HEK293T (cell line): Measurements from ENCODE around the gene ARID4B.
A peak's percentile ranks its signal among the peaks of the same experiment; 100 is the strongest.

Experiments used
- FOXA1 ChIP-seq: fragments of 450-650 bp; IDR thresholded peaks from 2 replicates; pipeline ENCODE4 v1.6.1; 2016; ENCODE audit warnings: mild to moderate bottlenecking
- FOXM1 ChIP-seq: fragments of 450-650 bp; IDR thresholded peaks from 2 replicates; pipeline ENCODE4 v1.6.1; 2017; ENCODE audit warnings: mild to moderate bottlenecking, borderline replicate concordance
- LEF1 ChIP-seq: fragments of 450-650 bp; IDR thresholded peaks from 2 replicates; pipeline ENCODE4 v1.6.1; 2017; ENCODE audit warnings: mild to moderate bottlenecking, borderline replicate concordance
- PKNOX1 ChIP-seq: fragments of 450-650 bp; IDR thresholded peaks from 2 replicates; pipeline ENCODE4 v1.6.1; 2016
- SUZ12 ChIP-seq: fragments of 450-650 bp; IDR thresholded peaks from 2 replicates; pipeline ENCODE4 v1.6.1; 2016; ENCODE audit warnings: mild to moderate bottlenecking

GRCh38 chr1:235127203-235127602 is 200.8 kb downstream of the ARID4B start:
- TF ChIP-seq LEF1 (no peak), PKNOX1 (peak; percentile 81), SUZ12 (no peak), FOXA1 (no peak), FOXM1 (no peak)
